Activated T-helper 2 cell treated with anti-CD3 and anti-CD28 coated beads, Interferon-gamma antibody, Interleukin-2, Interleukin-4, amounts not matched to agents 10 μg/mL and 5 μg/mL and 100 μg/mL, durations not matched to agents 14 hours and 24 hours and 36 hours (primary cell): ENCODE data around the gene DAP. TPM values are rescaled to one million over a fixed set of nuclear protein-coding genes. Genes with fewer than 3 reads are reported as not detected.

ENCODE experiments used
- DNase-seq: peaks from one replicate; pipeline ENCODE4 v3.0.0; 2021; ENCODE audit warnings: low spot score
- H3K27ac Mint-ChIP-seq: one replicate; pipeline ENCODE4 v1.8.0; 2021; ENCODE audit warnings: mixed read lengths
- H3K27me3 Mint-ChIP-seq: one replicate; pipeline ENCODE4 v1.8.0; 2021; ENCODE audit warnings: low read depth, mixed read lengths
- H3K36me3 Mint-ChIP-seq: one replicate; pipeline ENCODE4 v1.8.0; 2021; ENCODE audit warnings: low read depth, mixed read lengths
- H3K4me1 Mint-ChIP-seq: one replicate; pipeline ENCODE4 v1.8.0; 2021; ENCODE audit warnings: low read depth, mixed read lengths
- H3K4me3 Mint-ChIP-seq: one replicate; pipeline ENCODE4 v1.8.0; 2021; ENCODE audit warnings: low read depth, mild to moderate bottlenecking, moderate library complexity, mixed read lengths
- H3K9me3 Mint-ChIP-seq: one replicate; pipeline ENCODE4 v1.8.0; 2021; ENCODE audit warnings: mixed read lengths
- intact Hi-C: fragments of 100-400 bp; cut with micrococcal nuclease; formaldehyde crosslinking; loops from one replicate; pipeline ENCODE4 v1.15.1; 2023
- total RNA-seq: library from RNA; stranded (reverse); gene quantifications from 2 replicates; pipeline ENCODE4 v1.2.3, GENCODE V29; 2022

DAP gene
- total RNA-seq, 1 donor from 2014 or later: 56.6 TPM

- no peak overlapping the region for H3K4me3 Mint-ChIP-seq
- DNase-seq: no peak
- no peaks in the 10 kb centered on the region for H3K36me3 Mint-ChIP-seq
- no peaks in the 10 kb centered on the region for H3K9me3 Mint-ChIP-seq
- intact Hi-C loops: loop anchor here (5.0 kb wide), 1 partner anchor 77 kb away; no protein-coding TSS in a partner anchor
- no peak overlapping the region for H3K27ac Mint-ChIP-seq
- H3K27me3 Mint-ChIP-seq: peaks cover 23% of the 10 kb centered on the region
- H3K4me1 Mint-ChIP-seq: no peaks in the 10 kb centered on the region
Observed at GRCh38 chr5:10779592-10779991, 18.6 kb upstream of the DAP start.

GRCh38 chr5:10778179-10778910 lies 17.3 kb upstream of the DAP start:
- no peak for DNase-seq
- Mint-ChIP-seq H3K36me3 (no peaks in the 10 kb centered on the region), H3K27ac (no peak overlapping the region), H3K9me3 (no peaks in the 10 kb centered on the region), H3K4me1 (no peaks in the 10 kb centered on the region), H3K4me3 (no peak overlapping the region), H3K27me3 (peaks cover 26% of the 10 kb centered on the region)
- intact Hi-C loops: loop anchor here (5.0 kb wide), 1 partner anchor 76 kb away; no protein-coding TSS in a partner anchor

GRCh38 chr5:10775646-10776045 lies 14.6 kb upstream of the DAP start:
- Mint-ChIP-seq H3K27me3 (peaks cover 24% of the 10 kb centered on the region), H3K4me1 (no peaks in the 10 kb centered on the region), H3K36me3 (no peaks in the 10 kb centered on the region), H3K4me3 (no peak overlapping the region), H3K9me3 (no peaks in the 10 kb centered on the region), H3K27ac (no peak overlapping the region)
- no peak for DNase-seq
- intact Hi-C loops: loop anchor here (5.0 kb wide), 1 partner anchor 73 kb away; no protein-coding TSS in a partner anchor

GRCh38 chr5:10772901-10773585 lies 12.0 kb upstream of the DAP start:
- no peaks in the 10 kb centered on the region for H3K9me3 Mint-ChIP-seq
- no peak overlapping the region for H3K27ac Mint-ChIP-seq
- intact Hi-C loops: no loop called here
- H3K36me3 Mint-ChIP-seq: no peaks in the 10 kb centered on the region
- DNase-seq: no peak
- H3K4me3 Mint-ChIP-seq: no peak overlapping the region
- H3K4me1 Mint-ChIP-seq: no peaks in the 10 kb centered on the region
- peaks cover 24% of the 10 kb centered on the region for H3K27me3 Mint-ChIP-seq

GRCh38 chr5:10768328-10768899 lies 7.4 kb upstream of the DAP start:
- Mint-ChIP-seq H3K36me3 (no peaks in the 10 kb centered on the region), H3K4me1 (no peaks in the 10 kb centered on the region), H3K9me3 (no peaks in the 10 kb centered on the region), H3K4me3 (no peak overlapping the region), H3K27ac (no peak overlapping the region), H3K27me3 (peaks cover 28% of the 10 kb centered on the region)
- no peak for DNase-seq
- intact Hi-C loops: no loop called here

- H3K4me3 Mint-ChIP-seq: peak overlapping the region; percentile 45
- DNase-seq: no peak
- peaks cover 10% of the 10 kb centered on the region for H3K36me3 Mint-ChIP-seq
- no peaks in the 10 kb centered on the region for H3K9me3 Mint-ChIP-seq
- intact Hi-C loops: loop anchor here (5.0 kb wide), 1 partner anchor 321 kb away; the partner anchor contains the start of gene ROPN1L
- H3K4me1 Mint-ChIP-seq: peaks cover 17% of the 10 kb centered on the region
- H3K27ac Mint-ChIP-seq: peak overlapping the region; percentile 53
- H3K27me3 Mint-ChIP-seq: peaks cover 18% of the 10 kb centered on the region
Observed at GRCh38 chr5:10762776-10763500, 1.9 kb upstream of the DAP start.

DNA sequence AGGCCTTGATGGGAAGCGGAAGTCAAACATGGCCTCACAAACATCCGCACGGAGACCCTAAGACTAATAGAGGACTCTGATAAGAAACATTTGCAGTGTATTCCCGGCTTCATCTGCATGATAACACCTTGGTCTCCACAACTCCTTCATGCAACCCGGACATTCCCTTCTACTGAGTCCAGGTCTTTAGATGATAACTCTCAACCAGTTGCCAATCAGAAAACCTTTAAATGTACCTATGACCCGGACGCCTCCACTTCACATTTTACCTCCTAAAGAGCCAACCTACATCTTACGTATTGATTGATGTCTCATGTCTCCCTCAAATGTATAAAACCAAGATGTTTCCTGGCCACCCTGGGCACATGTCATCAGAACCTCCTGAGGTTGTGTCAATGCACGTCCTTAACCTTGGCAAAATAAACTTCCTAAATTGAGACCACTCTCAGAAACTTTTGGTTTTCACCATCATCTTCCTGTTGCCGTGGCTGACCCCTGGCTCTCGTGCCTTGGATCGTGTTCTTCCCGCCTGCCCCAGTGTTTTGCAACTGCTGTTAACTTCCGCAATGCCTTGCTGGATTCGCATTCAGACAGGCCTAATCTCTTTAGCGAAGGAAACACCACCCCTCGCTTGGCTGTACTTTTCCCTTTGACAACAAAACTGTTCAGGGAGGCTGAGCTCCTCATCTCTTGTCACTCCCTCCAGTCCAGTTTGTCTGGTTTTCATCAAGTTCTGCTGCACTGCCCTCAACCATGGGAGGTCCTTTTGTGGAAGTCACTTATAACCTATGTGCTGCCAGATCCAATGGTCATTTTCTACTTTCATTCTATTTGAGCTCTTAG lies 1.1 kb upstream of the DAP start:
- Mint-ChIP-seq H3K27ac (peak overlapping the region; percentile 41), H3K4me3 (peak overlapping the region; percentile 59), H3K4me1 (peaks cover 20% of the 10 kb centered on the region), H3K9me3 (no peaks in the 10 kb centered on the region), H3K27me3 (peaks cover 17% of the 10 kb centered on the region), H3K36me3 (peaks cover 14% of the 10 kb centered on the region)
- DNase-seq: no peak
- intact Hi-C loops: loop anchor here (2.0 to 5.0 kb wide), 4 partner anchors 133 to 409 kb away; partner anchors contain the start of genes ANKRD33B, MARCHF6 and ROPN1L

GRCh38 chr5:10760921-10761184 lies 181 bp downstream of the DAP start:
- Mint-ChIP-seq H3K27me3 (peaks cover 12% of the 10 kb centered on the region), H3K27ac (no peak overlapping the region), H3K4me1 (peaks cover 26% of the 10 kb centered on the region), H3K36me3 (peaks cover 21% of the 10 kb centered on the region), H3K9me3 (no peaks in the 10 kb centered on the region), H3K4me3 (peak overlapping the region; percentile 33)
- intact Hi-C loops: loop anchor here (1.0 to 5.0 kb wide), 5 partner anchors 132 to 511 kb away; partner anchors contain the start of genes ANKRD33B, CCT5, MARCHF6 and ROPN1L
- DNase-seq: no peak

DNA sequence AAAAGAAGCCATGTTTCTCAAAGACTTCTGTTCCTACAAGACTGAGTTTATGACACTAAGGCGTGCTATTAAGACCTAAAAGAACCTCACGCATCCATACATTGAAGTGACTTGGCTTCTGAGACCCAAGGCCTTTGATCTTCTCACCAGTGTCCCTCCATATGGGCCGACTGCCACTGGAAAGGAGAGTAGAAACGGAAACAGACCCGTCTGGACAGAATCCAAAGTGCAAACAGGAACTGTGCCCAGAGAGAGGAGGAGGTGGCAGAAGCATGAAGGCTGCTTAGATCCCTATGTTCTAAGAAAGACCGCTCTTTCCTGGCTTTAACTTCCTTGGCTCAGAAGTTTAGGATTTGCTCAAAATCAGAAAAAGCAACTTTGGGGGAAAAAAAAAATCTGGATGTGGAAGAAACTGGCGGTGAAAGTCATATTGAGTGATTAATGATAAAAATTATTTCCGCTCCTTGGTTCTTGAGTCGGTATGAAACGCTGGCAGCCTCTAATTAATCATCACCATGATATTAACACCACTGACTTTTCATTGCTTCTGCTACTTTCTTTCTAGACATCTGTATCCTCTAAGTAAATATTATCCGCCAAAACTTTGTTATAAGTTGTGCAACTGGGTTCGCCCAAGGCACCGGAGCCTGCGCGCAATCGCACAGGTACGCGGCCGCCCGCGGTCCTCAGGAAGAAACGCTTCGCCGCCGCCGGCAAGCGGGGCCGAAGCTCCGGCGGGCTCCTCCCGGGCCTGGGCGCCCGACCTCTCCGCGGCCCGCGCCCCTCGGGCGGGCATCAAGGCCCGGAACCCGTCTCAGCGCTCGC lies 726 bp downstream of the DAP start:
- H3K27ac Mint-ChIP-seq: peak overlapping the region; percentile 84
- DNase-seq: peak; percentile 29
- peaks cover 12% of the 10 kb centered on the region for H3K27me3 Mint-ChIP-seq
- peaks cover 26% of the 10 kb centered on the region for H3K4me1 Mint-ChIP-seq
- peak overlapping the region; percentile 97 for H3K4me3 Mint-ChIP-seq
- H3K36me3 Mint-ChIP-seq: peaks cover 26% of the 10 kb centered on the region
- intact Hi-C loops: loop anchor here (1.0 to 5.0 kb wide), 5 partner anchors 132 to 510 kb away; partner anchors contain the start of genes ANKRD33B, CCT5, MARCHF6 and ROPN1L
- no peaks in the 10 kb centered on the region for H3K9me3 Mint-ChIP-seq

GRCh38 chr5:10759111-10759510 lies 1.9 kb downstream of the DAP start:
- H3K4me3 Mint-ChIP-seq: peak overlapping the region; percentile 28
- intact Hi-C loops: no loop called here
- H3K9me3 Mint-ChIP-seq: no peaks in the 10 kb centered on the region
- H3K4me1 Mint-ChIP-seq: peaks cover 29% of the 10 kb centered on the region
- no peak overlapping the region for H3K27ac Mint-ChIP-seq
- peaks cover 4% of the 10 kb centered on the region for H3K27me3 Mint-ChIP-seq
- no peak for DNase-seq
- H3K36me3 Mint-ChIP-seq: peaks cover 36% of the 10 kb centered on the region

GRCh38 chr5:10757922-10758555 lies 3.0 kb downstream of the DAP start:
- H3K27ac Mint-ChIP-seq: no peak overlapping the region
- peaks cover 2% of the 10 kb centered on the region for H3K27me3 Mint-ChIP-seq
- no peak overlapping the region for H3K4me3 Mint-ChIP-seq
- intact Hi-C loops: no loop called here
- DNase-seq: no peak
- peaks cover 28% of the 10 kb centered on the region for H3K4me1 Mint-ChIP-seq
- H3K36me3 Mint-ChIP-seq: peaks cover 40% of the 10 kb centered on the region
- no peaks in the 10 kb centered on the region for H3K9me3 Mint-ChIP-seq
